ENCODE measurements around the gene MACROD2. TPM values are rescaled to one million over a fixed set of nuclear protein-coding genes. Genes with fewer than 3 reads are reported as not detected.

MACROD2 gene
- total and polyA plus RNA-seq, 2 of the 4 experiments (the other 2 are of a cell fraction) = not detected

DNA sequence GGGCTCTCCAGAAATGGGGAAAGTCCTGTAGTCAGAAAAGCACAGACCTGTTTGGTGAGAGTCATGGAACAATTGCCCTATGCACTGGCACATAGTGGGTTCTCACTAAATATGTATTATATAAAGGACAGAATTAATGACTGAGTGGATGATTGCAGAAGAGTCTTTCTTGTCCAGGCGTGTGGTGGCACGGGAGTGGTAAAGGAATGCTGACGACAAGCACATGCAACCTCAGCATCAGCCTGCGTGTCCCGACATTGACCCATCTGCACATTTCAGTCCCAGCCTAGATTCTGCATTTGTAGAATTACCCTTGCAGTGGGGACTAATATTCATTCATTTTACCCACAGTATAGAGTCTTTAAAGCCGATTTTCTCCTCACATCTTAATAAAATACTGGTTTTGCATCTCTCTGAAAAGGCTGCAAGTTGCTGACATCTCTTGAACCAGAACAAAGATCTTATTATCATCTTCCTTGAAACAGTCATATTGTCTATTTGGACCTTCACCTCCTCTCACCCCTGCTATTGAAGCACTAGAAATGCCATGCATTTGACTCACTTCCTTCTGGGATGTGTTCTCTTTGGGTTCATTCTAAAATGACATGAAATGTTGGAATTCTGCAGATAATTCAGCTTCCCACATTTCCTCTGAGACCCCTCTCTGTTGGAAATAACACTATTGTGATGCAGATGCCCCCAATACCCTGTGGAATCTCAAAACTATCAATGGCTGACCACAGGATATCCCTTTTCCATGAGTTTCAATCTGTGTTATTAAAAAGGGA, 1225.7 kb downstream of the MACROD2 start:
- Histone ChIP-seq H2BK5ac (ENCODE audit: low read depth, low read length, poor library complexity, severe bottlenecking) (no peak overlapping the region), H3K4me2 (ENCODE audit: low read depth, low read length) (no peak overlapping the region), H3K56ac (ENCODE audit: extremely low read depth, insufficient read depth, low read length) (no peak overlapping the region), H3K4me3 (ENCODE audit: insufficient read depth, low read depth, low read length) (no peak overlapping the region), H3K18ac (ENCODE audit: low read depth, low read length) (no peak overlapping the region), H3K9me3 (ENCODE audit: control insufficient read depth, insufficient read depth, low read length) (peaks cover 10% of the 10 kb centered on the region), H3K4ac (ENCODE audit: low read depth, low read length) (no peak overlapping the region), H3K27me3 (ENCODE audit: control insufficient read depth, insufficient read depth, low read length) (no peaks in the 10 kb centered on the region), H4K91ac (ENCODE audit: insufficient read depth, low read depth, low read length) (no peak overlapping the region), H2AK9ac (replicated peaks; ENCODE audit: low read depth, low read length, poor library complexity) (no peak overlapping the region), H3K9me1 (ENCODE audit: insufficient read depth, low read length) (no peaks in the 10 kb centered on the region), H3K79me1 (ENCODE audit: low read depth in 1 of 2, low read length in 2 of 2) (no peaks in the 10 kb centered on the region), H3K4me1 (ENCODE audit: control insufficient read depth, insufficient read depth, low read length) (no peaks in the 10 kb centered on the region), H4K8ac (ENCODE audit: low read depth in 2 of 2, low read length in 2 of 2) (no peak overlapping the region), H4K5ac (ENCODE audit: low read depth, low read length) (no peak overlapping the region), H3K9ac (ENCODE audit: low read depth, low read length) (no peak overlapping the region), H2BK20ac (ENCODE audit: low read depth, low read length) (no peak overlapping the region), H2AFZ (replicated peaks; ENCODE audit: low read length, poor library complexity) (no peak overlapping the region), H3K14ac (replicated peaks; ENCODE audit: low read depth, low read length) (no peak overlapping the region), H2BK120ac (ENCODE audit: low read depth, low read length) (no peak overlapping the region), H3K23ac (ENCODE audit: low read depth, low read length) (no peak overlapping the region), H3K36me3 (ENCODE audit: control insufficient read depth, insufficient read depth, low read length) (no peaks in the 10 kb centered on the region), H2BK15ac (ENCODE audit: low read depth, low read length) (no peak overlapping the region), H3K27ac (ENCODE audit: insufficient read depth, low read length) (no peak overlapping the region), H2AK5ac (ENCODE audit: low read depth, low read length) (no peak overlapping the region), H4K20me1 (ENCODE audit: insufficient read depth, low read length) (no peaks in the 10 kb centered on the region)
- POLR2A ChIA-PET (ENCODE audit: unreplicated experiment) = no interaction called here
- in situ Hi-C loops (cut with MboI; ENCODE audit: low sequenced_read_pairs) = no loop called here
- no TSS peak for BruUV-seq (replicated peaks)
- no peak for TF ChIP-seq BHLHE40 (IDR thresholded peaks at IDR 0.05; ENCODE audit: low read depth, low read length)
- TF ChIP-seq, protein P1, sequence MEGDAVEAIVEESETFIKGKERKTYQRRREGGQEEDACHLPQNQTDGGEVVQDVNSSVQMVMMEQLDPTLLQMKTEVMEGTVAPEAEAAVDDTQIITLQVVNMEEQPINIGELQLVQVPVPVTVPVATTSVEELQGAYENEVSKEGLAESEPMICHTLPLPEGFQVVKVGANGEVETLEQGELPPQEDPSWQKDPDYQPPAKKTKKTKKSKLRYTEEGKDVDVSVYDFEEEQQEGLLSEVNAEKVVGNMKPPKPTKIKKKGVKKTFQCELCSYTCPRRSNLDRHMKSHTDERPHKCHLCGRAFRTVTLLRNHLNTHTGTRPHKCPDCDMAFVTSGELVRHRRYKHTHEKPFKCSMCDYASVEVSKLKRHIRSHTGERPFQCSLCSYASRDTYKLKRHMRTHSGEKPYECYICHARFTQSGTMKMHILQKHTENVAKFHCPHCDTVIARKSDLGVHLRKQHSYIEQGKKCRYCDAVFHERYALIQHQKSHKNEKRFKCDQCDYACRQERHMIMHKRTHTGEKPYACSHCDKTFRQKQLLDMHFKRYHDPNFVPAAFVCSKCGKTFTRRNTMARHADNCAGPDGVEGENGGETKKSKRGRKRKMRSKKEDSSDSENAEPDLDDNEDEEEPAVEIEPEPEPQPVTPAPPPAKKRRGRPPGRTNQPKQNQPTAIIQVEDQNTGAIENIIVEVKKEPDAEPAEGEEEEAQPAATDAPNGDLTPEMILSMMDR (conservative IDR thresholded peaks at IDR 0.05; ENCODE audit: low read depth, low read length) = no peak
- no peak for TF ChIP-seq RFX5 (IDR thresholded peaks at IDR 0.05; ENCODE audit: low read depth, low read length)
- TF ChIP-seq CHD1 (IDR thresholded peaks at IDR 0.05; ENCODE audit: low read depth, low read length) = no peak
- TF ChIP-seq, protein P2, sequence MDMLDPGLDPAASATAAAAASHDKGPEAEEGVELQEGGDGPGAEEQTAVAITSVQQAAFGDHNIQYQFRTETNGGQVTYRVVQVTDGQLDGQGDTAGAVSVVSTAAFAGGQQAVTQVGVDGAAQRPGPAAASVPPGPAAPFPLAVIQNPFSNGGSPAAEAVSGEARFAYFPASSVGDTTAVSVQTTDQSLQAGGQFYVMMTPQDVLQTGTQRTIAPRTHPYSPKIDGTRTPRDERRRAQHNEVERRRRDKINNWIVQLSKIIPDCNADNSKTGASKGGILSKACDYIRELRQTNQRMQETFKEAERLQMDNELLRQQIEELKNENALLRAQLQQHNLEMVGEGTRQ (IDR thresholded peaks at IDR 0.05; ENCODE audit: low read depth, low read length) = no peak
- TF ChIP-seq POLR2A (IDR thresholded peaks at IDR 0.05; ENCODE audit: low read depth, low read length) = no peak
- TF ChIP-seq NFE2L2 (IDR thresholded peaks at IDR 0.05; ENCODE audit: low read depth, low read length) = no peak
- TF ChIP-seq, protein P3, sequence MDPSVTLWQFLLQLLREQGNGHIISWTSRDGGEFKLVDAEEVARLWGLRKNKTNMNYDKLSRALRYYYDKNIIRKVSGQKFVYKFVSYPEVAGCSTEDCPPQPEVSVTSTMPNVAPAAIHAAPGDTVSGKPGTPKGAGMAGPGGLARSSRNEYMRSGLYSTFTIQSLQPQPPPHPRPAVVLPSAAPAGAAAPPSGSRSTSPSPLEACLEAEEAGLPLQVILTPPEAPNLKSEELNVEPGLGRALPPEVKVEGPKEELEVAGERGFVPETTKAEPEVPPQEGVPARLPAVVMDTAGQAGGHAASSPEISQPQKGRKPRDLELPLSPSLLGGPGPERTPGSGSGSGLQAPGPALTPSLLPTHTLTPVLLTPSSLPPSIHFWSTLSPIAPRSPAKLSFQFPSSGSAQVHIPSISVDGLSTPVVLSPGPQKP (IDR thresholded peaks at IDR 0.05; ENCODE audit: borderline replicate concordance, low read depth, low read length) = no peak
- no peak for TF ChIP-seq FOS (IDR thresholded peaks at IDR 0.05; ENCODE audit: low read depth, low read length)
- CTCF ChIA-PET = no interaction called here
- intact Hi-C loops (cut with micrococcal nuclease) = no loop called here
- no peak for ATAC-seq (ENCODE audit: low read depth)
- dilution Hi-C loops (cut with HindIII; ENCODE audit: low sequenced_read_pairs, unreplicated experiment) = no loop called here
- no CpG with 5 or more reads among the region's 6 CpGs for WGBS, 2 experiments (ENCODE audit: extremely low coverage in 2 of 2, insufficient read length in 1 of 2)
- no peak for DNase-seq

Measured in IMR-90 (cell line).